Gastrocnemius medialis (tissue), 4 donors: ENCODE data around the gene CXCR3.

Source experiments
- CTCF ChIP-seq, 5 experiments: fragments of 450-650 bp in 3 of 5; fragments of 200-600 bp in 2 of 5; sonication (generic) in 2 of 5; IDR thresholded peaks in 4 of 5; conservative IDR thresholded peaks in 1 of 5; 1 replicate in 4 of 5; 2 replicates in 1 of 5; pipeline ENCODE4 v1.5.1; 2016 to 2019; ENCODE audit warnings: antibody characterized with exemption in 5 of 5, mild to moderate bottlenecking in 3 of 5, moderate library complexity in 3 of 5
- POLR2A ChIP-seq, 2 donors: fragments of 450-650 bp; IDR thresholded peaks; one replicate each; pipeline ENCODE4 v1.6.1; 2017; ENCODE audit warnings: antibody characterized with exemption in 2 of 2, mild to moderate bottlenecking in 2 of 2, moderate library complexity in 2 of 2

- TF ChIP-seq CTCF (IDR thresholded peaks at IDR 0.05 in 4 of 5, conservative IDR thresholded peaks at IDR 0.05 in 1 of 5), result no peak
- TF ChIP-seq POLR2A (IDR thresholded peaks at IDR 0.05), result no peak
These were observed 3.8 kb upstream of the CXCR3 start for GRCh38 chrX:71622032-71622575.
